GM23248 (cell line): ENCODE measurements around the gene PLCH2. TPM values are rescaled to one million over a fixed set of nuclear protein-coding genes. Genes with fewer than 3 reads are reported as not detected.

ENCODE experiments used
- DNase-seq: peaks from one replicate; pipeline ENCODE4 v3.0.0-alpha.2; 2015
- H2AFZ ChIP-seq: fragments of 200-600 bp; sonication (generic); 2 replicates; pipeline ENCODE4 v1.6.1; 2016; ENCODE audit warnings: antibody characterized with exemption
- H3F3A ChIP-seq: fragments of 200-600 bp; sonication (generic); 2 replicates; pipeline ENCODE4 v1.6.1; 2016; ENCODE audit warnings: mild to moderate bottlenecking, antibody characterized with exemption, mixed run types; ENCODE audit not compliant: insufficient read depth
- H3K27ac ChIP-seq: fragments of 200-600 bp; sonication (generic); 2 replicates; pipeline ENCODE4 v1.5.1; 2016; ENCODE audit warnings: mild to moderate bottlenecking
- H3K27me3 ChIP-seq: fragments of 200-600 bp; sonication (generic); replicated peaks from 2 replicates; pipeline ENCODE4 v1.6.1; 2016; ENCODE audit warnings: mild to moderate bottlenecking; ENCODE audit not compliant: insufficient read depth
- H3K36me3 ChIP-seq: fragments of 200-600 bp; sonication (generic); 2 replicates; pipeline ENCODE4 v1.6.1; 2016; ENCODE audit warnings: low read depth, mild to moderate bottlenecking
- H3K4me1 ChIP-seq: fragments of 200-600 bp; sonication (generic); 2 replicates; pipeline ENCODE4 v1.6.1; 2016; ENCODE audit warnings: mild to moderate bottlenecking; ENCODE audit not compliant: insufficient read depth
- H3K4me2 ChIP-seq: fragments of 200-600 bp; sonication (generic); one replicate; pipeline ENCODE4 v1.6.1; 2016; ENCODE audit warnings: mild to moderate bottlenecking; ENCODE audit not compliant: unreplicated experiment
- H3K4me3 ChIP-seq: fragments of 200-600 bp; sonication (generic); 2 replicates; pipeline ENCODE4 v1.5.1; 2016; ENCODE audit warnings: mild to moderate bottlenecking
- H3K79me2 ChIP-seq: fragments of 200-600 bp; sonication (generic); 2 replicates; pipeline ENCODE4 v1.6.1; 2016; ENCODE audit warnings: mild to moderate bottlenecking; ENCODE audit not compliant: insufficient read depth
- H3K9ac ChIP-seq: fragments of 200-600 bp; sonication (generic); 2 replicates; pipeline ENCODE4 v1.6.1; 2016; ENCODE audit warnings: mild to moderate bottlenecking
- H3K9me2 ChIP-seq: fragments of 200-600 bp; sonication (generic); 2 replicates; pipeline ENCODE4 v1.6.1; 2016; ENCODE audit warnings: mixed run types, mild to moderate bottlenecking, moderate library complexity; ENCODE audit not compliant: insufficient read depth
- H3K9me3 ChIP-seq: fragments of 200-600 bp; sonication (generic); one replicate; pipeline ENCODE4 v1.6.1; 2017; ENCODE audit warnings: low read depth
- H4K20me1 ChIP-seq: fragments of 200-600 bp; sonication (generic); 2 replicates; pipeline ENCODE4 v1.6.0; 2016; ENCODE audit not compliant: insufficient read depth
- EZH2 ChIP-seq: fragments of 200-600 bp; sonication (generic); IDR thresholded peaks from 2 replicates; pipeline ENCODE4 v1.6.1; 2018; ENCODE audit warnings: antibody characterized with exemption, mild to moderate bottlenecking; ENCODE audit not compliant: insufficient read depth, poor library complexity, severe bottlenecking
- EZH2phosphoT487 ChIP-seq: fragments of 200-600 bp; sonication (generic); IDR thresholded peaks from 2 replicates; pipeline ENCODE4 v1.6.1; 2018; ENCODE audit warnings: antibody characterized with exemption, moderate library complexity, mild to moderate bottlenecking, low read depth; ENCODE audit not compliant: insufficient read depth
- WGBS, 2 experiments: methylation state at CpG; one replicate each; pipeline ENCODE4 v1.1.6; 2015 to 2017; ENCODE audit warnings: low lambda C conversion rate in 2 of 2, low coverage in 1 of 2; ENCODE audit errors: missing lambda C conversion rate in 2 of 2; 5-methylcytosine and 5-hydroxymethylcytosine counted together
- in situ Hi-C: fragments of 300-500 bp; cut with MboI; formaldehyde crosslinking; loops from 2 replicates; pipeline ENCODE4 v1.15.0; 2020
- polyA plus RNA-seq: library from polyadenylated mRNA; unstranded; fragments of >200 nt; fragmentation: Nextera tagmentation; extraction: Ambion mirVana; gene quantifications from 2 replicates; pipeline ENCODE4 v1.2.1, GENCODE V29; 2016
- total RNA-seq: library from RNA; depleted of rRNA; stranded (reverse); fragments of >200 nt; shearing (Covaris generic); gene quantifications from 2 replicates; pipeline ENCODE4 v1.2.3, GENCODE V29; 2014

The PLCH2 gene
- total and polyA plus RNA-seq, 2 experiments from 2014 or later = not detected

- Histone ChIP-seq H3K4me1 (peaks cover 15% of the 10 kb centered on the region; the same call in 1 of the 2 replicates), H4K20me1 (no peaks in the 10 kb centered on the region), H3K79me2 (peaks cover 40% of the 10 kb centered on the region), H3K4me3 (peak overlapping the region; percentile 88), H3F3A (no peaks in the 10 kb centered on the region), H3K4me2 (peak overlapping the region; percentile 69), H3K9ac (peak overlapping the region; percentile 93), H2AFZ (peak overlapping the region; percentile 73), H3K36me3 (no peaks in the 10 kb centered on the region), H3K9me2 (no peaks in the 10 kb centered on the region), H3K27me3 (peaks cover 18% of the 10 kb centered on the region), H3K9me3 (no peaks in the 10 kb centered on the region), H3K27ac (peak overlapping the region; percentile 74)
- TF ChIP-seq EZH2phosphoT487 (no peak), EZH2 (no peak)
- in situ Hi-C loops = no loop called here
- DNase-seq = peak; percentile 94
- WGBS, 2 experiments = 8 to 9% methylated on average over 20 of the region's 20 CpGs
Measured at GRCh38 chr1:2526824-2527555, 50.9 kb downstream of the PLCH2 start.

GRCh38 chr1:2527556-2527860 lies 51.4 kb downstream of the PLCH2 start:
- Histone ChIP-seq H2AFZ (no peak overlapping the region), H3K36me3 (no peaks in the 10 kb centered on the region), H3K4me2 (no peak overlapping the region), H3K27me3 (peaks cover 18% of the 10 kb centered on the region), H4K20me1 (no peaks in the 10 kb centered on the region), H3K79me2 (peaks cover 35% of the 10 kb centered on the region), H3K9me2 (no peaks in the 10 kb centered on the region), H3K9ac (no peak overlapping the region), H3K4me3 (no peak overlapping the region), H3K4me1 (peaks cover 15% of the 10 kb centered on the region; the same call in 1 of the 2 replicates), H3K9me3 (no peaks in the 10 kb centered on the region), H3K27ac (no peak overlapping the region), H3F3A (no peaks in the 10 kb centered on the region)
- in situ Hi-C loops = no loop called here
- DNase-seq = no peak
- 81 to 88% methylated on average over 4 of the region's 4 CpGs for WGBS, 2 experiments
- TF ChIP-seq EZH2phosphoT487 (no peak), EZH2 (no peak)

- H3K9me3 ChIP-seq = no peaks in the 10 kb centered on the region
- no peak overlapping the region for H2AFZ ChIP-seq
- no peak for DNase-seq
- no peak overlapping the region for H3K27ac ChIP-seq
- no peaks in the 10 kb centered on the region for H3F3A ChIP-seq
- in situ Hi-C loops = no loop called here
- peaks cover 18% of the 10 kb centered on the region for H3K27me3 ChIP-seq
- H3K4me2 ChIP-seq = no peak overlapping the region
- peaks cover 30% of the 10 kb centered on the region for H3K79me2 ChIP-seq
- WGBS, 2 experiments = 78 to 80% methylated on average over 12 of the region's 12 CpGs
- H3K4me3 ChIP-seq = no peak overlapping the region
- no peak overlapping the region for H3K9ac ChIP-seq
- peaks cover 18% of the 10 kb centered on the region for H3K4me1 ChIP-seq
- TF ChIP-seq EZH2phosphoT487 (no peak), EZH2 (no peak)
- no peaks in the 10 kb centered on the region for H4K20me1 ChIP-seq
- H3K9me2 ChIP-seq = no peaks in the 10 kb centered on the region
- H3K36me3 ChIP-seq = no peaks in the 10 kb centered on the region
Measured at GRCh38 chr1:2528016-2528415, 51.9 kb downstream of the PLCH2 start.

GRCh38 chr1:2528611-2528965 lies 52.5 kb downstream of the PLCH2 start:
- Histone ChIP-seq H3K4me1 (peaks cover 18% of the 10 kb centered on the region), H2AFZ (no peak overlapping the region), H3K9ac (no peak overlapping the region), H3K36me3 (no peaks in the 10 kb centered on the region), H3K9me2 (no peaks in the 10 kb centered on the region), H3K4me2 (no peak overlapping the region), H3K27me3 (peaks cover 18% of the 10 kb centered on the region), H3K27ac (no peak overlapping the region), H3F3A (no peaks in the 10 kb centered on the region), H4K20me1 (no peaks in the 10 kb centered on the region), H3K9me3 (no peaks in the 10 kb centered on the region), H3K79me2 (peaks cover 24% of the 10 kb centered on the region), H3K4me3 (no peak overlapping the region)
- in situ Hi-C loops = no loop called here
- DNase-seq = no peak
- TF ChIP-seq EZH2 (no peak), EZH2phosphoT487 (no peak)
- WGBS, 2 experiments = 37 to 46% methylated on average over 10 of the region's 10 CpGs
